Fibroblast of skin of abdomen (primary cell): ENCODE results near the gene ST6GAL1. TPM values are rescaled to one million over a fixed set of nuclear protein-coding genes. Genes with fewer than 3 reads are reported as not detected.
"Not testable (repeated sequence)": the region's sequence is repeated elsewhere in the genome, so short reads cannot be mapped to it uniquely, and the experiment has no call there.

Experiments
- DNase-seq: peaks from one replicate; pipeline ENCODE4 v3.0.0-alpha.2; 2013
- polyA plus RNA-seq, 2 experiments: library from polyadenylated mRNA; unstranded; fragments of 120-200 nt; gene quantifications; one replicate each; pipeline ENCODE4 v1.2.1, GENCODE V29; 2013; ENCODE audit not compliant: insufficient read length in 2 of 2

ST6GAL1 gene, protein sequence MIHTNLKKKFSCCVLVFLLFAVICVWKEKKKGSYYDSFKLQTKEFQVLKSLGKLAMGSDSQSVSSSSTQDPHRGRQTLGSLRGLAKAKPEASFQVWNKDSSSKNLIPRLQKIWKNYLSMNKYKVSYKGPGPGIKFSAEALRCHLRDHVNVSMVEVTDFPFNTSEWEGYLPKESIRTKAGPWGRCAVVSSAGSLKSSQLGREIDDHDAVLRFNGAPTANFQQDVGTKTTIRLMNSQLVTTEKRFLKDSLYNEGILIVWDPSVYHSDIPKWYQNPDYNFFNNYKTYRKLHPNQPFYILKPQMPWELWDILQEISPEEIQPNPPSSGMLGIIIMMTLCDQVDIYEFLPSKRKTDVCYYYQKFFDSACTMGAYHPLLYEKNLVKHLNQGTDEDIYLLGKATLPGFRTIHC
- polyA plus RNA-seq (2013, experiment 1 of 2; ENCODE audit: insufficient read length): 6.3 TPM
- 5.5 TPM for polyA plus RNA-seq (2013, experiment 2 of 2; ENCODE audit: insufficient read length)

DNA sequence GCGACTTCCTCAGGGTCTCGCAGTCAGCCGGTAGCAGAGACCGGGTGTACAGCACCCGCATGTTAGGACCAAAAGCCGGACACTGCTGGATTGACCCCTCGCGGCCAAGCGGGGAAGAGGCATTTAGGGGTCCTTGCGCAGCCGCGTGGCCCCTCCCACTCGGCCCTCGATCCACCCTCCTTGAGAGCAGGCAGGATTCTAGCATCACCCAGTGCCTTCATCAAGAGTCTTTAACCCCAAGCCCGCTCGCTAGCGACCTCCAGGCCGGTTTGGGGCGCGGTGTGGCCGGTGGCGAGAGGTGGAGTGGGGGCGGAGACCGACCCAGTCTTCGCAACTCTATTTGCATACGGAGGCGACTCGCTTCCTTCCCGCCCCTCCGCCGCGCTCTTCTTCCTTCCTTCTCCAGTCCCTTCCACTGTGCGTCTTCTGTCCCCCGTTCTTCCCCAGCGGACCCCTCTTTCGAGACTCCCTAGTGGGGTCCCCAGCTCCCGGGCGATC is at the start of gene ST6GAL1:
Gene ST6GAL1 (plus strand): TSS at position 384 of the 498 bp plus-strand sequence. CDS start 112,178 bp downstream, outside the sequence.
- peak; percentile 64 for DNase-seq

- DNase-seq: peak; percentile 67
These were observed 48.2 kb upstream of the ST6GAL1 start for GRCh38 chr3:186882150-186882524.

DNA sequence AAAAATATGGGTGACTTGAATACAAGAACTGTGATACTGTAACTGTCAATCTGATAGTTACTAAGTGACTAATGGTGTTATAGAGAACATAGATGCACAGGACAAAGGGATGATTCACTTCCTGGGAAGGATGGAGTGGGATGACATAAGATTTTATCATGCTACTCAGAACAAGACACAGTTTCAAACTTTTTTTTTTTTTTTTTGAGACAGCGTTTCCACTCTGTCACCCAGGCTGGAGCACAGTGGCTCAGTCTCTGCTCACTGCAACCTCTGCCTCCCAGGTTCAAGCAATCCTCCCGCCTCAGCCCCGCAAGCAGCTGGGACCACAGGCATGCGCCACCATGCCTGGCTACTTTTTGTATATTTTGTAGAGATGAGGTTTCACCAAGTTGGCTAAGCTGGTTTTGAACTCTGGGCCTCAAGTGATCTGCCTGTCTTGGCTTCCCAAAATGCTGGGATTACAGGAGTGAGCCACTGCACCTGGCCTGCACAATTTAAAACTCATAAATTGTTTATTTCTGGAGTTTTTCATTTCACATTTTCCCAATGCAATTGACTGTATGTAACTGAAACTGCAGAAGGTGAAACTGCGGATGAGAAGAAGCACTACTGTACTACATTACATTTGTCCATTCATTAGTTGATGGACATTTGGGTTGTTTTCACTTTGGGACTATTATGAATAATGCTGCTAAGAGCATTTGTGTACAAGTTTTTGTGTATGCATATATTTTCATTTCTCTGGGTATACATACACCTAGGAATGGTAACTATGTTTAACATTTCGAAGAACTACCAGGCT is 47.2 kb upstream of the ST6GAL1 start:
- peak; percentile 85 for DNase-seq

GRCh38 chr3:186883686-186884058 is 46.7 kb upstream of the ST6GAL1 start:
- DNase-seq: no peak

- not testable (repeated sequence) for DNase-seq
These were observed 45.5 kb upstream of the ST6GAL1 start for GRCh38 chr3:186884868-186885267.

DNA sequence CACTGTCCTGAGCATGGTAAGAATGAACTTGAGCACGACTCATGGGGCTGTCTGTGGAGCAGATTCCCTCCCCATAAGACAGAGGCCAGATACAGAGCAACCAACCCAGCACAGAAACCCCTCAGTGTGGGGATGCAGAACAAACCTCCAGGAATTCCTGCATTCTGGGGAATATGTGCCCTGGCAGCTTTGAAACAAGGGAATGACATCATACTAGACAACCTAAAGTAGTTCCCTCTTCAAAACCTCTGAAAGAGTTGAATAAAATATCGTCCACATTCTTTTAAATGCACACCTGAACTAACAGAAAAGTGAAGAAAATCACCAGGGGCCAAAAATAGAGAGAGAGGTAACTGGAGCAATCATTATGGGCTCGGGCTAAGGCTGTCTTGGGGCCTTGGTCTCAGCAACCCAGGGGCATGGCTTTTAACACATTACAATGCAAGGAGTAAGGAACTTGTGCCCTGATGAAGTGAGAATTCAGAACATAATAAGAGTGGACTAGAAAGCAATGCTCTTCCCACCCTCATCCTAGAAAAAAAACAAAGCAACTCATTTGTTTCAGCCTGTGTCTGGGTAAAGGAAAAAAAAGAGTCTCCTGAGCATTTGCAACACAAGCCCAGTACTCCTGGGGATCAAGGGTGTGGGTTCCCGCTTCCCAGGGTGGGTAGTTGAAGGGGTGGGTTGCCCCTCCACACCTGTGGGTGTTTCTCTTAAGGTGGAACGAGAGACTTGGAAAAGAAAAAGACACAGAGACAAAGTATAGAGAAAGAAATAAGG is 43.9 kb upstream of the ST6GAL1 start:
- no peak for DNase-seq

DNA sequence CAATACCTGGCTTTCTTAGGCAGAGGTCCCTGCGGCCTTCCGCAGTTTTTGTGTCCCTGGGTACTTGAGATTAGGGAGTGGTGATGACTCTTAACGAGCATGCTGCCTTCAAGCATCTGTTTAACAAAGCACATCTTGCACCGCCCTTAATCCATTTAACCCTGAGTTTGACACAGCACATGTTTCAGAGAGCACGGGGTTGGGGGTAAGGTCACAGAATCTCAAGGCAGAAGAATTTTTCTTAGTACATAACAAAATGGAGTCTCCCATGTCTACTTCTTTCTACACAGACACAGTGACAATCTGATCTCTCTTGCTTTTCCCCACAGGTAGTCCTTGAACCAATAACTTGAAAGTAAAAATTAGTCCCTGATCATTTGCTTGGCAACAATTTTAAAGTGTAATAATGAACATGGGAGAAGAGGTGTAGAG is 42.8 kb upstream of the ST6GAL1 start:
- not testable (repeated sequence) for DNase-seq

DNA sequence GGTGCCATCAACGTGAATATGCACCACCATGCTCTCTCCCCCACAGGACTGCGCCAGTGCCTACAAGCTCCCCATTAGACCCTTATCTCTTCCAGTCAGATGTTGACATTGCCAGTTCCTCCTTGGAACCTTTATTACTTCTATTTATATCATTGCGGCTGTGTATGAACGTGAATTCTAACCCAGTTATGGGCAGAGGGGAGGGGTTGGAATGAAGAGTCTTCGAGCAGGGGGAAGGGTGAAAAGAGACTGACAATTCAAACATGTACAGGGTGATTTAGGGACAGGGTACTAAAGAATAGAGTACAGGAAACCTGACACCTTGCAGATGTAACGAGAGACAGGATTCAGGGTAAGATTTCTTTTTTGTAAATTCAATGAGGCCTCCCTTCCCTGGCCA is 41.8 kb upstream of the ST6GAL1 start:
- peak; percentile 31 for DNase-seq

DNA sequence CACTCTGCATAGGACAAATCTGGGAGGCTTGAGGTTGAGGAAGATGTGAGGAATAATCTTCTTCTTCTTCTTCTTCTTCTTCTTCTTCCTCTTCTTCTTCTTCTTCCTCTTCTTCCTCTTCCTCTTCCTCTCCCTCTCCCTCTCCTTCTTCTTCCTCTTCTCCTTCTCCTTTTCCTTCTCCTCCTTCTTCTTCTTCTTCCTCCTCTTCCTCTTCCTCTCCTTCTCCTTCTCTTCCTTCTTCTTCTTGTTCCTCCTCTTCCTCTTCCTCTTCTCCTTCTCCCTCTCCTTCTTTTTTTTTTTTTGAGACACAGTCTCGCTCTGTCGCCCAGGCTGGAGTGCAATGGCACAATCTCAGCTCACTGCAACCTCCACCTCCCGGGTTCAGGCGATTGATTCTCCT is 40.6 kb upstream of the ST6GAL1 start:
- not testable (repeated sequence) for DNase-seq

GRCh38 chr3:186890911-186891310 is 39.4 kb upstream of the ST6GAL1 start:
- no peak for DNase-seq

- not testable (repeated sequence) for DNase-seq
These were observed 37.3 kb upstream of the ST6GAL1 start for GRCh38 chr3:186893071-186893470.

DNA sequence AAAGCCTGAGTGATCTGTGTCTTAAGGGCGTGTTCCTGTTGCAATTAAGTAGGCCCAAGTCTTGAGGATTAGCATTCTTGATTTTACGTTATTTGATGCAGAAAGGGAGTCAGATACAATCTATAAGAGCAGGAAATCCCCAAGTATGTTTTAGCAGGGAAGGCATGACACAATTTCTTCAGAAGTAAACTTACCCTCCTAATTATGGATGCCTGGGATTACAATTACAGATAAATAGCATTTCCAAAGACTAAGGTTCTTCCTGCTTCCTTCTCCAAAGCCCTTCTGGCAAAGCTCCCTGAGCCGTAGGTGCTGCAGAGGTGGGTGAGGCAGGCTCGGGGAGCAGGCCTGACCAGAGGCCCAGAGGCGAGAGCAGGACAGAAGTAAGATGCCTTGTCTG is 34.9 kb upstream of the ST6GAL1 start:
- no peak for DNase-seq

DNA sequence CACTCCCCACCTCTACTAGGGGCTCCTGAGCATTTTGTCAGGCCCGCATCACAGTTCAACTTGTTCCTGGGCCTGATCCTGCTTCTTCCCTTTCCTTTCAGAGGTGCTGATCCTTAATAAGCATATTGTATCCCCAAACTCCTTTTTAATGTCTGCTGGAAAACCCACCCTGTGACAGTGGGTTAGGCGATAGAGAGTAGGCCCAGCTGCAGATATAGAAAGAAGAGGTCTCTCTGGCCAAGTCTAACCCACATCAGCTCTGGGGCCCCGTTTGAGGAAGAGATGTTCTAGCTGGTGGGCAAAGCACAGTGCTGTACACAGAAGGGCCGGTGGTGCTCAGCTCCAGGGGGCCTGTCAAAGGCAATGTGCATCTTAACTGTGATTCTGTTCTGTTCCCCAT is 34.3 kb upstream of the ST6GAL1 start:
- DNase-seq: no peak

GRCh38 chr3:186896875-186897274 is 33.5 kb upstream of the ST6GAL1 start:
- DNase-seq: no peak

GRCh38 chr3:186901135-186901734 is 29.1 kb upstream of the ST6GAL1 start:
- peak; percentile 31 for DNase-seq

DNA sequence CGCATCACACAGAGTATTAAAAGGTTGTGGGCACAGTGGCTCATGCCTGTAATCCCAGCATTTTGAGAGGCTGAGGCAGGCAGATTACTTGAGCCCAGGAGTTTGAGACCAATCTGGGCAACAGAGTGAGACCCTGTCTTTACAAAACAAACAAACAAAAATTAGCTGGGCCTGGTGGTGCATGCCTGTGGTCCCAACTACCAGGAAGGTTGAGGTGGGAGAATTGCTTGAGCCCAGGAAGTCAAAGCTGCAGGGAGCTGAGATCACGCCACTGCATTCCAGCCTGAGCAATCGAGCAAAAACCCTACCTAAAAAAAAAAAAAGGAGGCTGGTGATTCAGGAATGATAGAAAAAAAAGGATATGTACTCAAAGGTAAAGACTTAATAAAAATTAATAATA is 28.2 kb upstream of the ST6GAL1 start:
- peak; percentile 39 for DNase-seq

DNA sequence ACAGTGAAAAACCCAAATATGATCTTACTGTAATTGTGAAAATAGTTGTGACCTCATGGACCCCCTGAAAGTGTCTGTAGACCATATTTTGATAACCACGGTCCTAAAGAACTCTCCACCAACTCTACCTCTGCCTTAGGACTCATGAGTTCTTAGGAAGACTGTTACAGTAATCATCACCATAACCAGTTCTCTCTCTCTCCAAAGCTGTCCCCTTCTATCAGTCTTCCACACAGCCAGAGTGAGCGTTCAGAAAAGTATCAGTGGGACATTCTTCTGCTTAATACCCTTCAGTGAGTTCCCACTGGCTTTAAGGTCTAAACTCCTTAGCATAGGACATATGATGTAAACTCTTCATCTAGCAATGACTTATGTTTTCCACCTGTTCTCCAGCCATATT is 27.6 kb upstream of the ST6GAL1 start:
- DNase-seq: no peak

GRCh38 chr3:186903676-186904075 is 26.6 kb upstream of the ST6GAL1 start:
- not testable (repeated sequence) for DNase-seq

GRCh38 chr3:186907075-186907474 is 23.3 kb upstream of the ST6GAL1 start:
- DNase-seq: not testable (repeated sequence)

GRCh38 chr3:186909078-186909853 is 21.1 kb upstream of the ST6GAL1 start:
- no peak for DNase-seq
